H9 (cell line): ENCODE measurements around the gene GID8. TPM values are rescaled to one million over a fixed set of nuclear protein-coding genes. Genes with fewer than 3 reads are reported as not detected.

Experiments used
- DNase-seq: peaks from one replicate; pipeline ENCODE4 v3.0.0-alpha.2; 2017
- H2AFZ ChIP-seq: one replicate; pipeline ENCODE4 v1.6.1; 2013; ENCODE audit warnings: mild to moderate bottlenecking, low read length, control low read depth, moderate library complexity
- H2AK5ac ChIP-seq: 2 replicates; pipeline ENCODE4 v1.6.1; 2013; ENCODE audit warnings: low read length, control low read depth, mixed read lengths; ENCODE audit not compliant: insufficient read length
- H2BK120ac ChIP-seq: one replicate; pipeline ENCODE4 v1.6.1; 2013; ENCODE audit warnings: low read depth, mild to moderate bottlenecking, low read length, control low read depth, inconsistent platforms; ENCODE audit not compliant: poor library complexity, severe bottlenecking
- H2BK12ac ChIP-seq: 2 replicates; pipeline ENCODE4 v1.6.1; 2013; ENCODE audit warnings: low read length, control low read depth, mixed read lengths, low read depth; ENCODE audit not compliant: insufficient read length
- H2BK15ac ChIP-seq: 2 replicates; pipeline ENCODE4 v1.6.1; 2013; ENCODE audit warnings: low read depth, low read length, control low read depth
- H2BK20ac ChIP-seq: one replicate; pipeline ENCODE4 v1.6.1; 2013; ENCODE audit warnings: low read depth, mild to moderate bottlenecking, low read length, control low read depth, inconsistent platforms; ENCODE audit not compliant: poor library complexity, severe bottlenecking
- H2BK5ac ChIP-seq: 2 replicates; pipeline ENCODE4 v1.6.1; 2013; ENCODE audit warnings: low read length, control low read depth, mixed read lengths; ENCODE audit not compliant: insufficient read length
- H3K14ac ChIP-seq: 2 replicates; pipeline ENCODE4 v1.6.1; 2013; ENCODE audit warnings: low read length, control low read depth; ENCODE audit not compliant: insufficient read depth
- H3K18ac ChIP-seq: 2 replicates; pipeline ENCODE4 v1.6.1; 2013; ENCODE audit warnings: low read depth, mild to moderate bottlenecking, mixed read lengths, low read length, control low read depth; ENCODE audit not compliant: insufficient read length
- H3K23ac ChIP-seq: 2 replicates; pipeline ENCODE4 v1.6.1; 2013; ENCODE audit warnings: low read length, control low read depth, mixed read lengths, low read depth; ENCODE audit not compliant: insufficient read length
- H3K23me2 ChIP-seq: 2 replicates; pipeline ENCODE4 v1.6.1; 2013; ENCODE audit warnings: low read depth, mild to moderate bottlenecking, mixed read lengths, low read length, control low read depth; ENCODE audit not compliant: insufficient read length, poor library complexity, severe bottlenecking
- H3K27ac ChIP-seq: 2 replicates; pipeline ENCODE4 v1.5.1; 2013; ENCODE audit warnings: low read length, control low read depth, mixed read lengths, low read depth; ENCODE audit not compliant: insufficient read length
- H3K27me3 ChIP-seq: 2 replicates; pipeline ENCODE4 v1.6.1; 2013; ENCODE audit warnings: low read length, control low read depth, inconsistent platforms; ENCODE audit not compliant: insufficient read depth
- H3K4ac ChIP-seq: 2 replicates; pipeline ENCODE4 v1.6.1; 2013; ENCODE audit warnings: low read depth, mild to moderate bottlenecking, control low read depth, inconsistent platforms, low read length, moderate library complexity
- H3K4me1 ChIP-seq: 2 replicates; pipeline ENCODE4 v1.6.1; 2013; ENCODE audit warnings: low read length, control low read depth, inconsistent platforms; ENCODE audit not compliant: insufficient read depth
- H3K4me2 ChIP-seq: 2 replicates; pipeline ENCODE4 v1.6.1; 2013; ENCODE audit warnings: low read length, control low read depth, mixed read lengths; ENCODE audit not compliant: insufficient read length, insufficient read depth
- H3K56ac ChIP-seq: 2 replicates; pipeline ENCODE4 v1.6.1; 2013; ENCODE audit warnings: low read depth, mild to moderate bottlenecking, mixed read lengths, low read length, control low read depth; ENCODE audit not compliant: insufficient read length
- H3K79me1 ChIP-seq: 2 replicates; pipeline ENCODE4 v1.6.1; 2013; ENCODE audit warnings: low read depth, mild to moderate bottlenecking, moderate library complexity, low read length, control low read depth, inconsistent platforms; ENCODE audit not compliant: insufficient read depth, poor library complexity, severe bottlenecking
- H3K79me2 ChIP-seq: 2 replicates; pipeline ENCODE4 v1.6.1; 2013; ENCODE audit warnings: low read length, control low read depth, inconsistent platforms; ENCODE audit not compliant: insufficient read depth
- H3K9ac ChIP-seq: 2 replicates; pipeline ENCODE4 v1.6.1; 2013; ENCODE audit warnings: low read length, control low read depth, mixed read lengths; ENCODE audit not compliant: insufficient read length; ENCODE audit errors: extremely low read depth
- H3K9me3 ChIP-seq: one replicate; pipeline ENCODE4 v1.6.1; 2013; ENCODE audit warnings: low read depth, low read length, inconsistent platforms; ENCODE audit not compliant: control insufficient read depth
- H3T11ph ChIP-seq: one replicate; pipeline ENCODE4 v1.6.1; 2013; ENCODE audit warnings: mild to moderate bottlenecking, low read length, control low read depth, inconsistent platforms
- H4K20me1 ChIP-seq: one replicate; pipeline ENCODE4 v1.6.1; 2013; ENCODE audit not compliant: control insufficient read depth, insufficient read length, insufficient read depth
- H4K5ac ChIP-seq: 2 replicates; pipeline ENCODE4 v1.6.1; 2013; ENCODE audit warnings: low read depth, mild to moderate bottlenecking, mixed read lengths, low read length, control low read depth; ENCODE audit not compliant: insufficient read length
- H4K8ac ChIP-seq: replicated peaks from 2 replicates; pipeline ENCODE4 v1.6.1; 2013; ENCODE audit warnings: low read length, control low read depth, mixed read lengths, low read depth; ENCODE audit not compliant: insufficient read length
- H4K91ac ChIP-seq: 2 replicates; pipeline ENCODE4 v1.6.1; 2013; ENCODE audit warnings: low read depth, mild to moderate bottlenecking, moderate library complexity, mixed read lengths, low read length, control low read depth; ENCODE audit not compliant: insufficient read length
- H3K27ac Mint-ChIP-seq, 3 experiments: 2 replicates in 2 of 3; 3 replicates in 1 of 3; pipeline ENCODE4 v1.8.0; 2020 to 2021; ENCODE audit warnings: mixed read lengths in 3 of 3, mild to moderate bottlenecking in 1 of 3, moderate library complexity in 1 of 3
- H3K27me3 Mint-ChIP-seq: 2 replicates; pipeline ENCODE4 v1.8.0; 2021; ENCODE audit warnings: low read depth, mild to moderate bottlenecking, moderate library complexity, mixed read lengths
- H3K36me3 Mint-ChIP-seq, 3 experiments: 2 replicates in 2 of 3; 3 replicates in 1 of 3; pipeline ENCODE4 v1.8.0; 2020 to 2021; ENCODE audit warnings: low read depth in 3 of 3, mixed read lengths in 3 of 3; ENCODE audit not compliant: insufficient read depth in 1 of 3
- H3K4me1 Mint-ChIP-seq, 2 experiments: 2 replicates each; pipeline ENCODE4 v1.8.0; 2020; ENCODE audit warnings: mixed read lengths in 2 of 2
- H3K4me3 Mint-ChIP-seq, 2 experiments: 2 replicates in 1 of 2; 3 replicates in 1 of 2; pipeline ENCODE4 v1.8.0; 2020 to 2021; ENCODE audit warnings: mild to moderate bottlenecking in 2 of 2, mixed read lengths in 2 of 2, moderate library complexity in 1 of 2
- H3K9me3 Mint-ChIP-seq, 2 experiments: 2 replicates in 1 of 2; 3 replicates in 1 of 2; pipeline ENCODE4 v1.8.0; 2020; ENCODE audit warnings: mild to moderate bottlenecking in 2 of 2, mixed read lengths in 2 of 2, moderate library complexity in 1 of 2
- WGBS: extraction: QIAGEN DNeasy Blood & Tissue Kit; methylation state at CpG from one replicate; pipeline ENCODE4 v1.1.7; 2013; ENCODE audit warnings: missing lambda C conversion rate, low lambda C conversion rate, mixed read lengths; ENCODE audit not compliant: insufficient read length; ENCODE audit errors: extremely low coverage; 5-methylcytosine and 5-hydroxymethylcytosine counted together
- total RNA-seq: library from RNA; stranded (reverse); gene quantifications from 2 replicates; pipeline ENCODE4 v1.2.1, GENCODE V29; 2021
- TF ChIP-seq, protein P1 (sequence below): fragments of 200-600 bp; sonication (generic); conservative IDR thresholded peaks from 3 replicates; pipeline ENCODE4 v1.8.0; 2021; ENCODE audit warnings: antibody characterized with exemption, mild to moderate bottlenecking

The GID8 gene
- total RNA-seq, 1 experiment from 2014 or later, result 60.9 TPM

DNA sequence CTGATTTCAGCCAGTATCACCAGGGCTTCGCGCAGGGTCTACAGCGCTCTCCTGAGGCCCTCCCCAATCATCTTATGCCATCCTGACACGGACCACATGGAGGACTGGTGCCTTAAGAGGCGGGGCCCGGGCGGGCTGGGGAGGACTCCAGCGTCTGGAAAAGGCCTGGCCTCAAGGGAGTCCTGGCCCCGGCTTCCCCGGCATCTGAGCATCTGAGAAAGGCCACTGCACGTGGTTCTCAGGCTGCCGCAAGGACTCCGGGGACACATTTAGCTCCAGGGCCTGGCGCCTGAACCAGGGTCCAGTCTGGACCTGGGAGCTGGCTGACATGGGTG is 47.5 kb downstream of the GID8 start:
- Histone ChIP-seq H3K23ac (no peak overlapping the region), H2AFZ (no peak overlapping the region), H2AK5ac (no peak overlapping the region), H3K27ac (no peak overlapping the region), H2BK20ac (no peak overlapping the region), H3K79me2 (no peaks in the 10 kb centered on the region), H2BK120ac (no peak overlapping the region), H2BK12ac (no peak overlapping the region), H3K4me2 (no peak overlapping the region), H3K14ac (no peak overlapping the region; the same call in 1 of the 2 replicates), H4K8ac (no peak overlapping the region), H3T11ph (no peak overlapping the region), H3K27me3 (no peaks in the 10 kb centered on the region), H3K4ac (no peak overlapping the region), H4K91ac (no peak overlapping the region), H4K5ac (no peak overlapping the region), H3K4me1 (peaks cover 6% of the 10 kb centered on the region; the same call in 1 of the 2 replicates), H3K9me3 (no peaks in the 10 kb centered on the region), H3K9ac (no peak overlapping the region), H2BK15ac (no peak overlapping the region), H3K56ac (no peak overlapping the region), H3K79me1 (no peaks in the 10 kb centered on the region), H3K18ac (no peak overlapping the region), H3K23me2 (no peaks in the 10 kb centered on the region), H2BK5ac (no peak overlapping the region), H4K20me1 (no peaks in the 10 kb centered on the region)
- H3K9me3 Mint-ChIP-seq, result no peaks in the 10 kb centered on the region
- no peak overlapping the region for H3K4me3 Mint-ChIP-seq
- no peak for DNase-seq
- TF ChIP-seq, protein P1, sequence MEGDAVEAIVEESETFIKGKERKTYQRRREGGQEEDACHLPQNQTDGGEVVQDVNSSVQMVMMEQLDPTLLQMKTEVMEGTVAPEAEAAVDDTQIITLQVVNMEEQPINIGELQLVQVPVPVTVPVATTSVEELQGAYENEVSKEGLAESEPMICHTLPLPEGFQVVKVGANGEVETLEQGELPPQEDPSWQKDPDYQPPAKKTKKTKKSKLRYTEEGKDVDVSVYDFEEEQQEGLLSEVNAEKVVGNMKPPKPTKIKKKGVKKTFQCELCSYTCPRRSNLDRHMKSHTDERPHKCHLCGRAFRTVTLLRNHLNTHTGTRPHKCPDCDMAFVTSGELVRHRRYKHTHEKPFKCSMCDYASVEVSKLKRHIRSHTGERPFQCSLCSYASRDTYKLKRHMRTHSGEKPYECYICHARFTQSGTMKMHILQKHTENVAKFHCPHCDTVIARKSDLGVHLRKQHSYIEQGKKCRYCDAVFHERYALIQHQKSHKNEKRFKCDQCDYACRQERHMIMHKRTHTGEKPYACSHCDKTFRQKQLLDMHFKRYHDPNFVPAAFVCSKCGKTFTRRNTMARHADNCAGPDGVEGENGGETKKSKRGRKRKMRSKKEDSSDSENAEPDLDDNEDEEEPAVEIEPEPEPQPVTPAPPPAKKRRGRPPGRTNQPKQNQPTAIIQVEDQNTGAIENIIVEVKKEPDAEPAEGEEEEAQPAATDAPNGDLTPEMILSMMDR, result no peak
- H3K27ac Mint-ChIP-seq, result no peak overlapping the region
- peaks cover 17 to 50% of the 10 kb centered on the region in 2 experiments for H3K4me1 Mint-ChIP-seq
- WGBS, result no CpG with 5 or more reads among the region's 14 CpGs
- H3K36me3 Mint-ChIP-seq, result no peaks in the 10 kb centered on the region
- H3K27me3 Mint-ChIP-seq, result peaks cover 30% of the 10 kb centered on the region
